ENCODE data around the gene AIM2.

- TF ChIP-seq CTCF (IDR thresholded peaks at IDR 0.05): peak; percentile 57 to 77 (median 68)
- no peak for TF ChIP-seq POLR2A (IDR thresholded peaks at IDR 0.05)
Measured at GRCh38 chr1:159071970-159072582, 4.5 kb downstream of the AIM2 start.

Data from upper lobe of left lung (tissue), 4 donors.